ENCODE results near the gene GFPT2.

DNA sequence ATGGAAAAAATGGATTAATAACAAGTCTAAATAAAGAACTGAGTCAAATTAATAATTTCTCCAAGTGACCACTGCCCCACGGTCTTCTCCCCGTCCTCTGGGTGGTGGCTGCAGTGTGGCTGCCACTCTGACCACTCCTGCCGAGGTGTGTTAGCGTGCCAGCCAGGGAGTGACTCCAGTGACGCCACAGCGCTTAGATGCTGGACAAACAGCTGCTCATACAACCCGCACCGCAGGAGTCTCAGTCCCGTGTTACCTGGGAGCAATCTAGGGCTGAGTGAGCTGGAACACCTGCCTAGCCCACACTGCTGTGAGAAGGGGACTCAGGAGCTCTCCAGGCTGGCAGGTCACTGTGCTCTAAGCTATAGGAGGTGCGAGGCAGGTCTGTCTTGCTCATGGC lies 71.4 kb downstream of the GFPT2 start:
- TF ChIP-seq SREBF1 (IDR thresholded peaks at IDR 0.05; ENCODE audit: borderline replicate concordance, low read depth, low read length) (no peak), DPF2 (IDR thresholded peaks at IDR 0.05) (no peak), CBX2 (IDR thresholded peaks at IDR 0.05; ENCODE audit: insufficient read depth, low read length, poor library complexity, severe bottlenecking) (no peak)
- TF ChIP-seq, protein P1, sequence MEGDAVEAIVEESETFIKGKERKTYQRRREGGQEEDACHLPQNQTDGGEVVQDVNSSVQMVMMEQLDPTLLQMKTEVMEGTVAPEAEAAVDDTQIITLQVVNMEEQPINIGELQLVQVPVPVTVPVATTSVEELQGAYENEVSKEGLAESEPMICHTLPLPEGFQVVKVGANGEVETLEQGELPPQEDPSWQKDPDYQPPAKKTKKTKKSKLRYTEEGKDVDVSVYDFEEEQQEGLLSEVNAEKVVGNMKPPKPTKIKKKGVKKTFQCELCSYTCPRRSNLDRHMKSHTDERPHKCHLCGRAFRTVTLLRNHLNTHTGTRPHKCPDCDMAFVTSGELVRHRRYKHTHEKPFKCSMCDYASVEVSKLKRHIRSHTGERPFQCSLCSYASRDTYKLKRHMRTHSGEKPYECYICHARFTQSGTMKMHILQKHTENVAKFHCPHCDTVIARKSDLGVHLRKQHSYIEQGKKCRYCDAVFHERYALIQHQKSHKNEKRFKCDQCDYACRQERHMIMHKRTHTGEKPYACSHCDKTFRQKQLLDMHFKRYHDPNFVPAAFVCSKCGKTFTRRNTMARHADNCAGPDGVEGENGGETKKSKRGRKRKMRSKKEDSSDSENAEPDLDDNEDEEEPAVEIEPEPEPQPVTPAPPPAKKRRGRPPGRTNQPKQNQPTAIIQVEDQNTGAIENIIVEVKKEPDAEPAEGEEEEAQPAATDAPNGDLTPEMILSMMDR (IDR thresholded peaks at IDR 0.05 in 2 of 3, conservative IDR thresholded peaks at IDR 0.05 in 1 of 3; ENCODE audit: insufficient read depth in 2 of 3, low read depth in 1 of 3, low read length in 3 of 3), result no peak
- TF ChIP-seq, protein P2, sequence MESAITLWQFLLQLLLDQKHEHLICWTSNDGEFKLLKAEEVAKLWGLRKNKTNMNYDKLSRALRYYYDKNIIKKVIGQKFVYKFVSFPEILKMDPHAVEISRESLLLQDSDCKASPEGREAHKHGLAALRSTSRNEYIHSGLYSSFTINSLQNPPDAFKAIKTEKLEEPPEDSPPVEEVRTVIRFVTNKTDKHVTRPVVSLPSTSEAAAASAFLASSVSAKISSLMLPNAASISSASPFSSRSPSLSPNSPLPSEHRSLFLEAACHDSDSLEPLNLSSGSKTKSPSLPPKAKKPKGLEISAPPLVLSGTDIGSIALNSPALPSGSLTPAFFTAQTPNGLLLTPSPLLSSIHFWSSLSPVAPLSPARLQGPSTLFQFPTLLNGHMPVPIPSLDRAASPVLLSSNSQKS (CRISPR knock-in tag; IDR thresholded peaks at IDR 0.05), result no peak

All from K562 (cell line).